C4-2B (cell line): Measurements from ENCODE around the gene MRPS10.

Experiments
- ZFX ChIP-seq: fragments of 450-650 bp; IDR thresholded peaks from 2 replicates; pipeline ENCODE4 v1.6.1; 2017
- TF ChIP-seq, protein P1 (sequence below): fragments of 450-650 bp; conservative IDR thresholded peaks from 2 replicates; pipeline ENCODE4 v1.5.1; 2017; ENCODE audit warnings: mild to moderate bottlenecking

- TF ChIP-seq, protein P1, sequence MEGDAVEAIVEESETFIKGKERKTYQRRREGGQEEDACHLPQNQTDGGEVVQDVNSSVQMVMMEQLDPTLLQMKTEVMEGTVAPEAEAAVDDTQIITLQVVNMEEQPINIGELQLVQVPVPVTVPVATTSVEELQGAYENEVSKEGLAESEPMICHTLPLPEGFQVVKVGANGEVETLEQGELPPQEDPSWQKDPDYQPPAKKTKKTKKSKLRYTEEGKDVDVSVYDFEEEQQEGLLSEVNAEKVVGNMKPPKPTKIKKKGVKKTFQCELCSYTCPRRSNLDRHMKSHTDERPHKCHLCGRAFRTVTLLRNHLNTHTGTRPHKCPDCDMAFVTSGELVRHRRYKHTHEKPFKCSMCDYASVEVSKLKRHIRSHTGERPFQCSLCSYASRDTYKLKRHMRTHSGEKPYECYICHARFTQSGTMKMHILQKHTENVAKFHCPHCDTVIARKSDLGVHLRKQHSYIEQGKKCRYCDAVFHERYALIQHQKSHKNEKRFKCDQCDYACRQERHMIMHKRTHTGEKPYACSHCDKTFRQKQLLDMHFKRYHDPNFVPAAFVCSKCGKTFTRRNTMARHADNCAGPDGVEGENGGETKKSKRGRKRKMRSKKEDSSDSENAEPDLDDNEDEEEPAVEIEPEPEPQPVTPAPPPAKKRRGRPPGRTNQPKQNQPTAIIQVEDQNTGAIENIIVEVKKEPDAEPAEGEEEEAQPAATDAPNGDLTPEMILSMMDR, result no peak
- no peak for TF ChIP-seq ZFX
Observed at GRCh38 chr6:42225419-42225818, 7.8 kb upstream of the MRPS10 start.
